ENCODE measurements around the gene DZIP1. TPM values are rescaled to one million over a fixed set of nuclear protein-coding genes. Genes with fewer than 3 reads are reported as not detected.

Gene DZIP1
- total and polyA plus RNA-seq, 10 of the 15 experiments (the other 5 are each of a cell fraction or from before 2014, with no cell fraction given): 0.01 to 1.9 (median 0.55) TPM

GRCh38 chr13:95652821-95653220 is 8.3 kb upstream of the DZIP1 start:
- Histone ChIP-seq H3K9ac (ENCODE audit: control insufficient read depth, insufficient read depth, low read length) (no peak overlapping the region), H3K36me3 (ENCODE audit: control insufficient read depth in 2 of 2, insufficient read depth in 2 of 2, low read length in 1 of 2) (no peaks in the 10 kb centered on the region), H3K27me3 (replicated peaks in 1 of 2; ENCODE audit: control insufficient read depth in 2 of 2, insufficient read depth in 2 of 2, low read length in 1 of 2) (no peaks in the 10 kb centered on the region), H3K4me2 (ENCODE audit: control insufficient read depth, insufficient read depth) (no peak overlapping the region), H3K79me2 (ENCODE audit: control insufficient read depth, insufficient read depth, low read length) (no peaks in the 10 kb centered on the region), H3K9me3 (replicated peaks; ENCODE audit: control insufficient read depth, insufficient read depth, low read length) (no peaks in the 10 kb centered on the region; the same call in 2 of the 3 replicates), H2AFZ (ENCODE audit: control insufficient read depth, low read depth, low read length) (no peak overlapping the region), H3K4me3 (no peak overlapping the region), H3K4me1 (ENCODE audit: control insufficient read depth, insufficient read depth, low read length) (no peaks in the 10 kb centered on the region), H4K20me1 (ENCODE audit: control insufficient read depth, insufficient read depth) (no peaks in the 10 kb centered on the region), H3K27ac (ENCODE audit: control insufficient read depth, insufficient read depth) (no peak overlapping the region)
- ChIA-PET CTCF (no interaction called here), SMC1A (ENCODE audit: uncharacterized antibody, unreplicated experiment) (no interaction called here), RAD21 (ENCODE audit: unreplicated experiment) (no interaction called here), POLR2A (no interaction called here)
- in situ Hi-C loops (cut with MboI): no loop called here
- FAIRE-seq (no peak), DNase-seq (ENCODE audit: low read depth, low spot score) (no peak), ATAC-seq (peak; percentile 29; the same call in 1 of the 3 replicates)
- TF ChIP-seq NFYA (IDR thresholded peaks at IDR 0.05; ENCODE audit: borderline replicate concordance, low read depth, low read length): no peak
- TF ChIP-seq E2F4 (IDR thresholded peaks at IDR 0.05; ENCODE audit: low read depth, low read length): no peak
- TF ChIP-seq DPF2 (IDR thresholded peaks at IDR 0.05): no peak
- no peak for TF ChIP-seq ZNF274 (IDR thresholded peaks at IDR 0.05; ENCODE audit: insufficient read depth, insufficient read length)
- TF ChIP-seq RCOR1 (conservative IDR thresholded peaks at IDR 0.05; ENCODE audit: low read depth, low read length): no peak
- TF ChIP-seq ZBTB4 (CRISPR knock-in tag; IDR thresholded peaks at IDR 0.05): no peak
- TF ChIP-seq HCFC1 (IDR thresholded peaks at IDR 0.05; ENCODE audit: low read length): no peak
- no peak for TF ChIP-seq CBFB (IDR thresholded peaks at IDR 0.05; ENCODE audit: low read depth)
- no peak for TF ChIP-seq NR2C2 (IDR thresholded peaks at IDR 0.05; ENCODE audit: borderline replicate concordance, control insufficient read depth, insufficient read length, low read depth)
- TF ChIP-seq RUNX3 (IDR thresholded peaks at IDR 0.05; ENCODE audit: low read length): no peak
- TF ChIP-seq CREB1 (IDR thresholded peaks at IDR 0.05; ENCODE audit: low read depth): no peak
- TF ChIP-seq RAD21 (IDR thresholded peaks at IDR 0.05; ENCODE audit: insufficient read depth, low read depth, low read length): no peak
- intact Hi-C loops (cut with micrococcal nuclease; ENCODE audit: unreplicated experiment): no loop called here
- no TSS peak for BruUV-seq (replicated peaks)
- 43% methylated on average over 3 of the region's 3 CpGs for WGBS (ENCODE audit: insufficient coverage, insufficient replicate concordance, low lambda C conversion rate, missing lambda C conversion rate)
